ENCODE data around the gene HCAR2.
"Not testable (repeated sequence)": the region's sequence is repeated elsewhere in the genome, so short reads cannot be mapped to it uniquely, and the experiment has no call there.

HCAR2 gene

GRCh38 chr12:122661246-122661645, 41.9 kb downstream of the HCAR2 start:
- no peak for DNase-seq

DNA sequence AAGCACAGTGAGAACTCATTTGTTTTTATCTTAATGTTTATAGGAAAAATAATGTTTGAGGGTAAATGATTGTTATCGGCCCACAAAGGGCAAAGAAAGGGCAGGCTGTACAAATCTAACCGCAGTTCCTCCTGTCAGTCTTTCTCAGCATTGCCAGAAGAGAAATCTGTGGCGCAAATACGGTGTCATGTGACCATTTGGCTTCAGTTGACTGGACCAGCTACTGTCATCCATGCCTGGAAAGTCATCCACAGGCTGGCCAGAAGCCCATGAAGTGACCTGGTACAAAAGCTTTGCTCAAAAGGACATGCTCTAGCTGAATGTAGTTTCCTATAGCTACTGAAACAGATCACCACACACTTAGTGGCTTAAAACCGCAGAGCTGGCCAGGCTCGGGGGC, 43.6 kb downstream of the HCAR2 start:
- no peak for DNase-seq

GRCh38 chr12:122656298-122656697, 46.9 kb downstream of the HCAR2 start:
- DNase-seq: no peak

- DNase-seq: not testable (repeated sequence)
These were observed 49.9 kb downstream of the HCAR2 start for GRCh38 chr12:122653291-122653690.

DNA sequence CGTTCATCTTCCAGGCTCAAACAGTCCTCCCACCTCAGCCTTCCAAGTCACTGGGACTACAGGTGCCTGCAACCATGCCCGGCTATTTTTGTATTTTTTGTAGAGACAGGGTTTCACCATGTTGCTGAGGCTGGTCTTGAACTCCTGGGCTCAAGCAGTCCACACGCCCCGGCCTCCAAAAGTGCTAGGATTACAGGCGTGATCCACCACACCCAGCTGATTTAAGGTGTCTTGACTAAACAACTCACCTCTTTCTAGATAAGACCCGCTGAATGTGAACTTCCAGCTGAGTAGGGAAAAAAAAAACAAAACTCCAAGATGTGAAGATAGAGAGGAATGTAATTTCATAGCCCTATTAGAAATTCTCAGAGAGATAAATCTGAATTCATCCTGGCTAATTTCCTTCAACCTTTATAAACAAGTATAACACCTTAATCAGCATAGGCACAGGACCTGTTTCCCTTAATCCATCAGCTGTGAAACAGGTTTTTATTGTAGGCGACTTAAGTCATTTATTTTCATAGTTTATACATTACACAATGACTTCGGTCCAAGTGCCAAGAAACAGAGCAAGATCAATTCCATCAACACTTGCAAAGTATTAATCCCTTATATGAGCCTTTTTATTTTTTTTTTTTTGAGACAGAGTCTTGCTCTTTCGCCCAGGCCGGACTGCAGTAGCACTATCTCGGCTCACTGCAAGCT, 51.5 kb downstream of the HCAR2 start:
- no peak for DNase-seq

Measured in NCI-H510A treated with DMSO at 0.1 percent for 48 hours (cell line).